ENCODE measurements around the gene EML5.

DNA sequence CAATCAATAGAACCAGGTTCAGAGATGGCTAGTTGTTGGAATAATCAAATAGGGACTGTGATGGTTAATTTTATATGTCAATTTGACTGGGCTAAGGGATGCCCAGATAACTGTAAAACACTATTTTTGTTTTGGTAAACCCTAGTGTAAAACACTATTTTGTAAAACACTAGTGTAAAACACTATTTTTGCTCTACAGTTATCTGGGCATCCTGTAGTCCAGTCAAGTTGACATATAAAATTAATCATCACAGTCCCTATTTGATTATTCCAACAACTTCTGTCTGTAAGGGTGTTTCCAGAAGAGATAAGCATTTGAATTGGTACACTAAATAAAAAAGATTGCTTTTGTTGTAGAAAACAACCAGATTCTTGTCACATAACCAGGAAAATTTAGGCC is 15.6 kb upstream of the EML5 start:
- TF ChIP-seq, protein P1, sequence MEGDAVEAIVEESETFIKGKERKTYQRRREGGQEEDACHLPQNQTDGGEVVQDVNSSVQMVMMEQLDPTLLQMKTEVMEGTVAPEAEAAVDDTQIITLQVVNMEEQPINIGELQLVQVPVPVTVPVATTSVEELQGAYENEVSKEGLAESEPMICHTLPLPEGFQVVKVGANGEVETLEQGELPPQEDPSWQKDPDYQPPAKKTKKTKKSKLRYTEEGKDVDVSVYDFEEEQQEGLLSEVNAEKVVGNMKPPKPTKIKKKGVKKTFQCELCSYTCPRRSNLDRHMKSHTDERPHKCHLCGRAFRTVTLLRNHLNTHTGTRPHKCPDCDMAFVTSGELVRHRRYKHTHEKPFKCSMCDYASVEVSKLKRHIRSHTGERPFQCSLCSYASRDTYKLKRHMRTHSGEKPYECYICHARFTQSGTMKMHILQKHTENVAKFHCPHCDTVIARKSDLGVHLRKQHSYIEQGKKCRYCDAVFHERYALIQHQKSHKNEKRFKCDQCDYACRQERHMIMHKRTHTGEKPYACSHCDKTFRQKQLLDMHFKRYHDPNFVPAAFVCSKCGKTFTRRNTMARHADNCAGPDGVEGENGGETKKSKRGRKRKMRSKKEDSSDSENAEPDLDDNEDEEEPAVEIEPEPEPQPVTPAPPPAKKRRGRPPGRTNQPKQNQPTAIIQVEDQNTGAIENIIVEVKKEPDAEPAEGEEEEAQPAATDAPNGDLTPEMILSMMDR (IDR thresholded peaks at IDR 0.05) = no peak
- TF ChIP-seq POLR2A (IDR thresholded peaks at IDR 0.05) = no peak

Data from vagina (tissue), 2 donors.